GM12873 (cell line): ENCODE results near the gene RPS27A.

Source experiments
- TF ChIP-seq, protein P1 (sequence below): IDR thresholded peaks from 2 replicates; pipeline ENCODE4 v1.5.1; 2012; ENCODE audit warnings: low read depth, mild to moderate bottlenecking, moderate library complexity, low read length, control low read depth; ENCODE audit not compliant: insufficient read depth; ENCODE audit errors: missing control alignments

Gene RPS27A

DNA sequence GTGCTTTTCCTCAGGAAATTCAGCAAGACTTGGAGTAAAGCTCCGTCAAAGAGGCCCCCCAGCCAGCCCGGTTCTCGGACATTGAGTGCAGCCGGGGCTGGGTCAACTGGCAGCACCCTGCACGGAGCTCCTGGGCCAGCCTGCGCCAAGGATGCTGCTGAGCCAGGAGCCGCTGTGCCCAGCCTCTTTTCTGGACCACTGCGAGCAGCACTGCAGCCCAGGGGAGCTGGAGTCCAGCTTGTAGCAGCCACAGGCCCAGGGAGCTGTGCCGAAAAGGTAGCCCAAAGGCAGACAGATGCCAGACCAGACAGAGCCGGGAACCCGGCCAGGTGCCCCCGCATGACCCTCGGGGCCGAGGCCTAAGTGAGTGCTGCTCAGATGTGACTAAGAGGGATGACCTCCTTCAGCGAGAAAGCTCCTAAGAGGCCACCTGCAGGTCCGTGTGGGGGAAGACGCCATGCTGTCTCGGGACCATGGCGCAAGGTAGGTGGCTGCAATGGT, 7.7 kb upstream of the RPS27A start:
- TF ChIP-seq, protein P1, sequence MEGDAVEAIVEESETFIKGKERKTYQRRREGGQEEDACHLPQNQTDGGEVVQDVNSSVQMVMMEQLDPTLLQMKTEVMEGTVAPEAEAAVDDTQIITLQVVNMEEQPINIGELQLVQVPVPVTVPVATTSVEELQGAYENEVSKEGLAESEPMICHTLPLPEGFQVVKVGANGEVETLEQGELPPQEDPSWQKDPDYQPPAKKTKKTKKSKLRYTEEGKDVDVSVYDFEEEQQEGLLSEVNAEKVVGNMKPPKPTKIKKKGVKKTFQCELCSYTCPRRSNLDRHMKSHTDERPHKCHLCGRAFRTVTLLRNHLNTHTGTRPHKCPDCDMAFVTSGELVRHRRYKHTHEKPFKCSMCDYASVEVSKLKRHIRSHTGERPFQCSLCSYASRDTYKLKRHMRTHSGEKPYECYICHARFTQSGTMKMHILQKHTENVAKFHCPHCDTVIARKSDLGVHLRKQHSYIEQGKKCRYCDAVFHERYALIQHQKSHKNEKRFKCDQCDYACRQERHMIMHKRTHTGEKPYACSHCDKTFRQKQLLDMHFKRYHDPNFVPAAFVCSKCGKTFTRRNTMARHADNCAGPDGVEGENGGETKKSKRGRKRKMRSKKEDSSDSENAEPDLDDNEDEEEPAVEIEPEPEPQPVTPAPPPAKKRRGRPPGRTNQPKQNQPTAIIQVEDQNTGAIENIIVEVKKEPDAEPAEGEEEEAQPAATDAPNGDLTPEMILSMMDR = no peak

DNA sequence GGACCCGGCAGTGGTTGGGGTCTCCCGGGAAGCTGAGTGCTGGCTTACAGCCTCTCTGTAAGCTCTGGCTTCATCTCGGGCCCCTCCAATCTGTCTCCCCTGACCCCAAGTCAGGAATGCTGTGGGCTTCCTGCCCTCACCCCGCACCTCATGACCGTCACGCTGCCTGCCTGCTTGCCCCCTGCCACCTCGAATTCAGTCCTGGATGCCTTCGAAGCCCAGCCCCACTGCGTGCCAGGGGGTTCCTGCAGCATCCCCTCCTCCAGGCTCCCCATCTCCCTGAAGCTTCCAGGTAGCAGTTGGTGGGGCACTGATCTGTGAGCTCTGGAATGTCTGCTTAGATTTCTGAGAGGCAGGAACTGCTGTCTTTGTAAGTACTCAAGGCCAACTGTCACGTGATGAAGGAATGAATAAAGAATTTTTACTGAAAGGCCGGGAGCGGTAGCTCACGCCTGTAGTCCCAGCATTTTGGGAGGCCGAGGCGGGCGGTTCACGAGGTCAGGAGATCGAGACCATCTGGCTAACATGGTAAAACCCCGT, 6.9 kb upstream of the RPS27A start:
- TF ChIP-seq, protein P1 = no peak

DNA sequence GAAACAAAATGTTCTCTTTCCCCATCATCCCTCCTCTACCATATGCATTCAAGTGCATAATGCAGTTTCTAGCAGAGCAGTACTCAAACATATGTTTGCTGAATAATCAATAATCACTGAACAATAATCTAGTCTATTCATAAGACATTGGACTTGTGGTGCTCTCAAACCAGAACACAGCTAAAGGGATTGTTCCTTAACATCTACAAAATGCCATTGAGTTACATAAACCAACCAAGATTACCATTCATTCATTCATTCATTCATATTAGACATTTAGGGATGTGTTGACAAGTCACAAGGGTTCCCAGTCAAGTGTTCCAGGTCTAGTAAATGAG, 4.3 kb upstream of the RPS27A start:
- TF ChIP-seq, protein P1 = no peak

DNA sequence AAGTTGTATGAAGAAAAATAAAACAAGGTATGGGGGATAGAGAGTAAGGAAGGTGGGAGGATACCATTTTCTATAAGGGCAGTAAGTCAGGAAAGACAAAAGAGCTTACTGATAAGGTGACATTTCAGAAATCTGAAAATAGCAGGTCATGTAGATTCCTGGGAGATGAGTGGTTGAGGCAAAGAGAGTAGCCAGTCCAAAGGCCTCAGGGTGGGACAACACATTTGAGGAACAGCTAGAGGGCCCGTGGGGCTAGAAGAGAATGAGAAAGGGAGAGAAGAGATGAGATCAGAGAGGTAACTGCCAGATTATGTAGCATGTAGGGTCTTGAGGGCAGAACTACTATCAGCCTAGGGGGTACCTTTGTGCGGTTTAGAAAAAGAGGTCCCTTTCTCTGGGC, 3.3 kb upstream of the RPS27A start:
- TF ChIP-seq, protein P1 = no peak

DNA sequence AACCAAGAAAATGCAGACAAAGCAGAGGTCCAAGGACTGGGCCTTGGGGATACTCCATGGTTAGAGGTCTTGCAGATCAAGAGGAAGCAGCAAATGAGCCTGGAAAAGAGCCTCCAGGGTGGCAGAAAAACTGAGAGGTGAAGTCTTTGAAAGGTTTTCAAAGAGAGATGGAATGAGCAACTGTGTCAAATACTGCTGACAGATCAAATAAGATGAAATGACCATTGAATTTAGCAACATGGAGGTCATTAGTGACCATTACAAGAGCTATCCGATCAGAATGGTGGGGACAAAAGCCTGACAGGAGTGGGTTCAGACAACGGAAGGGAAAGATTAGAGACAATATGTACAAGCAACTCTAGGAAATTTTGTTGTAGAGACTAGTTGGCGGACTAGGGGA, 1.9 kb upstream of the RPS27A start:
- TF ChIP-seq, protein P1 = no peak

DNA sequence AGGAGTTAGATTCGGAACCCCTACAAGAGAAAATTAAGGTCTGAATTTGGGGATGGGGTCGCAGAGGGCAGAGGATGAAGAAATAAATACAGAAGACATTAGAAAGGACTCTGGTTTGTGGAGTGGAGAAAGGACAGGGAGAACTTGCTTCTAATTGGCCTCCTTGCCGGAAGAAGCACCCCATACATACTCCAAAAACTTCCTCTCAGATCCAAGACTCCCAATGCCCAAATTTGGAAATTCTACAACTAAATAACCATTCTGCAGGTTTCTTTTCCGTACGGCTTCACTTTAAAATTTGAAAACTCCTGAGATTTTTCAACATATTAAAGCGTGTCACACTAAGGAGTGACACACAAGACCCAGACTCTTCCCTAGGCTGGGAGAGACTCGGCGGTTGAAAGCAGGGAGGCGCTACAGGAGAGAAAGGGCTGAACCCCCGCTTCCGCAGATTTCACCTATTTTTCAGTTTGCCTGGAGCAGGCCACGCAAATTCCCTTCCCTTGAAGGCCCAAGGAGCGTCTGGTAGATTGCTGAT, 873 bp upstream of the RPS27A start:
- TF ChIP-seq, protein P1 = no peak

DNA sequence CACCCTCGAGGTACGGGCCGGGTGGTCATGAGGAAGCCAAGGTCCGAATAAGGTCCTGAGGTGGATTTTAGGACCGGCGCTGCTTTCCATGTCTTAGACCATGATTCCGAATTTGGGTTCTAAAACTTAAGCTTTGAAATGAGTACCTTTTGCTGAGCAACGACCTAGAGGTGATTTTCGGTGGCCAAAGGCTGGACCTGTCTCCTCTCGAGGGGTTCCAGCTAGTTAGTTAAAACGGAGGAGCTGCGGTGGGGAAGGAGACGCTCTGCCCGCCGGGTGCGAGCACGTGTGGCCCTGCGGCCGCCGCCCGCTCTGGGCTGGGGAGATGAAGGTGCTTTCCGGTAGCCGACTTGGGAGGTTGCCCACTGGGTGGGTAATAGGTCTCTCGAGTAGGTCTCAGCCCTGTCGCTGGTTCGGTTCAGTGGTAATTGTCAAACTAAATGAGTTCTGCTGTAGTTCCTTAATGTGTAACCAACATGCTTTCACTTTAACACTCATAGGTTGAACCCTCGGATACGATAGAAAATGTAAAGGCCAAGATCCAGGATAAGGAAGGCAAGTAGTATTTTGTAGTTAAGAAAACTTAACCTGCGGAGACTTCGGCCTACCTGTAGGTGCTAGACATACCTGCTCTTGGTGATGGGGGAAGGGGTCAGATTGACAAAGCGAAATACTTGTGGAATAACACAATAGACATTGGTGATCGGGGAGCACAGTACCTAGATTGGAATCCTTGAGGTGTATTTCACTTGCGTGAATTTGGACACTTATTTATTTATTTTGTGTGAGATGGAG, 572 bp downstream of the RPS27A start:
- TF ChIP-seq, protein P1 = no peak
